Psoas muscle (tissue), 8 donors: ENCODE results near the gene PSIP1. TPM values are rescaled to one million over a fixed set of nuclear protein-coding genes. Genes with fewer than 3 reads are reported as not detected.

Source experiments
- ATAC-seq, 4 donors: fragments of 200-7000 bp; cut with Tn5 transposase; one replicate each; pipeline ENCODE4 v1.9.1; 2020; ENCODE audit warnings: moderate library complexity in 3 of 4, mild to moderate bottlenecking in 2 of 4
- DNase-seq, 2 donors: peaks; one replicate each; pipeline ENCODE4 v3.0.0-alpha.2; 2020
- H3K27ac ChIP-seq: fragments of 200-600 bp; one replicate; pipeline ENCODE4 v1.8.0; 2022
- H3K27me3 ChIP-seq, 3 donors: fragments of 200-600 bp in 1 of 3; one replicate each; pipeline versions ENCODE4 v1.6.1 to v1.8.0; 2013 to 2022; ENCODE audit warnings: low read length in 2 of 3, mild to moderate bottlenecking in 2 of 3, moderate library complexity in 1 of 3; ENCODE audit not compliant: insufficient read depth in 3 of 3
- H3K36me3 ChIP-seq, 2 donors: fragments of 200-600 bp in 1 of 2; one replicate each; pipeline versions ENCODE4 v1.6.1 to v1.8.0; 2013 to 2022; ENCODE audit warnings: low read depth in 1 of 2, mild to moderate bottlenecking in 1 of 2, moderate library complexity in 1 of 2; ENCODE audit not compliant: insufficient read depth in 1 of 2
- H3K4me1 ChIP-seq: fragments of 200-600 bp; one replicate; pipeline ENCODE4 v1.8.0; 2022
- H3K4me3 ChIP-seq: fragments of 200-600 bp; one replicate; pipeline ENCODE4 v1.8.0; 2022; ENCODE audit warnings: mild to moderate bottlenecking
- H3K9me3 ChIP-seq: fragments of 200-600 bp; one replicate; pipeline ENCODE4 v1.8.0; 2022
- WGBS, 3 donors: extraction: QIAGEN DNeasy Blood & Tissue Kit; methylation state at CpG; one replicate each; pipeline versions ENCODE4 v1.1.6 to v1.1.7; 2013; 5-methylcytosine and 5-hydroxymethylcytosine counted together
- intact Hi-C, 2 donors: fragments of 100-400 bp; cut with DNase I; formaldehyde crosslinking; loops; one replicate each; pipeline versions ENCODE4 v1.11.0 to v1.14.2; 2022
- polyA plus RNA-seq, 3 donors: library from polyadenylated mRNA; stranded (reverse); fragments of 200-250 nt; gene quantifications; one replicate each; pipeline ENCODE4 v1.2.3, GENCODE V29; 2013
- total RNA-seq, 4 donors: library from RNA; stranded (reverse); fragmentation: NEBNext Ultra II Directional in 2 of 4; extraction: Animal tissue kit (Norgen Biotek cat#: 25700) in 2 of 4; gene quantifications; one replicate each; pipeline versions ENCODE4 v1.2.1 to v1.2.4, GENCODE V29; 2021 to 2023
- TF ChIP-seq, protein P1 (sequence below): fragments of 200-600 bp; IDR thresholded peaks from one replicate; pipeline ENCODE4 v1.8.0; 2022; ENCODE audit warnings: antibody characterized with exemption
- donor health status: healthy with polysubstance abuse.
- donor health status: DM: no; HTN: no; CAD: no; lungs with moderate emphysema.
- donor health status: Bipolar disorder and iron deficiency.
- donor health status: healthy.
- donor health status: DM: yes; HTN: yes; CAD: no.
- donor health status: DM: no; HTN: no; CAD: no.
- donor health status: DM: no; HTN: no; CAD: no.
- donor health status: DM: yes; HTN: yes; CAD: no.

The PSIP1 gene
- total and polyA plus RNA-seq, 7 donors = 5.3 to 19.2 (median 13.0) TPM

DNA sequence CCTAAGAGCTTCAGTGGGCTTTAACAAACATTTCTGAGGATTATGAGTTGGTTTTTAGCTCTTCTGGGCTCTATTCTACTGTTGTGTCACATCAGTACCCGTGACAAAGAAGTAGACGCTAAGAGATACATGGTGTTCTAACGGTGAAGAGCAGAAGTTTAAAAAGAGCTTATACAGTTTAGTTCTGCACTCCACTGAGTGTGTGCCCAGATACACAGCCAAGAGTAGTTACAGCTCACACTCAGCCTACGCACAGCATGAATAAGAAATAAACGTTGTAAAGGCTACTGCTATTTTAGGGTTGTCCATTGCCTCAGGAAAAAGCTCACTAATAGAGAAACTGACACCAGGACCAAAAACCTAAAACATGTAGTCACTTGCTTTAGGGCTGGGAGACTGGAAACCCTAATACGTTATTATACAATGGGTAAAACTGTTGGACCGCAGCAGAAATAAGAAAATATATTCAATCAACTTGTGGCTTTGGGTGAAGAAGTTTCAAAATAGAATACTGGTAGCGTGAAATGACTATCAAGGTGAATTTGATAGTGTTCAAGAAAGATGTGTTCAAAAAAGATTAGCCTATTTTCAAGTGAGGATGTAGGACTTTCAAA lies 34.7 kb downstream of the PSIP1 start:
- Histone ChIP-seq H3K4me3 (no peak overlapping the region), H3K4me1 (no peaks in the 10 kb centered on the region), H3K36me3 (peaks cover 0 to 42% of the 10 kb centered on the region in 2 donors), H3K27me3 (no peaks in the 10 kb centered on the region), H3K27ac (no peak overlapping the region), H3K9me3 (no peaks in the 10 kb centered on the region)
- ATAC-seq (no peak), DNase-seq (no peak)
- WGBS, 3 donors = 88 to 91% (median 91%) methylated on average over 8 of the region's 8 CpGs
- intact Hi-C loops = no loop called here
- TF ChIP-seq, protein P1, sequence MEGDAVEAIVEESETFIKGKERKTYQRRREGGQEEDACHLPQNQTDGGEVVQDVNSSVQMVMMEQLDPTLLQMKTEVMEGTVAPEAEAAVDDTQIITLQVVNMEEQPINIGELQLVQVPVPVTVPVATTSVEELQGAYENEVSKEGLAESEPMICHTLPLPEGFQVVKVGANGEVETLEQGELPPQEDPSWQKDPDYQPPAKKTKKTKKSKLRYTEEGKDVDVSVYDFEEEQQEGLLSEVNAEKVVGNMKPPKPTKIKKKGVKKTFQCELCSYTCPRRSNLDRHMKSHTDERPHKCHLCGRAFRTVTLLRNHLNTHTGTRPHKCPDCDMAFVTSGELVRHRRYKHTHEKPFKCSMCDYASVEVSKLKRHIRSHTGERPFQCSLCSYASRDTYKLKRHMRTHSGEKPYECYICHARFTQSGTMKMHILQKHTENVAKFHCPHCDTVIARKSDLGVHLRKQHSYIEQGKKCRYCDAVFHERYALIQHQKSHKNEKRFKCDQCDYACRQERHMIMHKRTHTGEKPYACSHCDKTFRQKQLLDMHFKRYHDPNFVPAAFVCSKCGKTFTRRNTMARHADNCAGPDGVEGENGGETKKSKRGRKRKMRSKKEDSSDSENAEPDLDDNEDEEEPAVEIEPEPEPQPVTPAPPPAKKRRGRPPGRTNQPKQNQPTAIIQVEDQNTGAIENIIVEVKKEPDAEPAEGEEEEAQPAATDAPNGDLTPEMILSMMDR = no peak

DNA sequence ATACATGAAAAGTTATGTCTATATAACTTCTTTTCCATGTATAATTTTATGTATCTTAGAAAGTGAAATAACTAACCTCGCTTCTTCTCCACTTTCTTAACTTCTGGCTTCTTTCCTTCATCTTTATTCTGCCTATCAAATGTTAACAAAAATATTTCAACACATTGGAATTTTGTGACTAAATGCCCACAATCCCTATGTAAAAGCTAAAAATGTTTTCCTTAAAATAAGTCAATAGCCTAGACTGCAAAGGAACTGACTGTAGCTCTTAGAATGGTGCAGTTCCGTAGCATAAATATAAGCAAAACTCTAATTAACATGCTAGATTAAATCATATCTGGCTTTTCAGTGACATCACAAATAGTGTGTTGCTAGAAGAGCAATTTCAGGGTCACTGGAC lies 40.9 kb downstream of the PSIP1 start:
- 96 to 97% (median 97%) methylated on average over 2 of the region's 2 CpGs for WGBS, 3 donors
- no peak for DNase-seq

DNA sequence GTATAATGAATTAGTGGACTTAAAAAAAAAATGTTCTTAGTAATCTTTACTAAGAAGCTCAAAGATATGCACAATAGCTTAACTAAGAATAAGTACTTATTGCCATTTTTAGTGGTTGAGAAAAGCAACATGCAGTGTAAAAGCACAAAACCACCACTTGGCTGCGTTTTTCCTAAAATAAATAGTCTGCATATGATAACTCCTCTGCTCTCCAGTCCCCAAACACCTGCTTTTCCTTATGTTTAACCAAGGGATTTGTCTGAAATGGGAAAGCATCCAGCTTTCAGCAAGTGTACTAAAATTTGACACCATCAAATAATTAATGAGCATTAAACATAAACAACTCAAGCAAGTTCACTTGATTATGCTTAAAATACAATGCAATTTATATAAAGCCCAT lies 41.4 kb downstream of the PSIP1 start:
- H3K36me3 ChIP-seq = peaks cover 0 to 78% of the 10 kb centered on the region in 2 donors
- no peaks in the 10 kb centered on the region for H3K4me1 ChIP-seq
- ATAC-seq (no peak), DNase-seq (no peak)
- no peak overlapping the region for H3K27ac ChIP-seq
- TF ChIP-seq, protein P1 = no peak
- WGBS, 3 donors = 79 to 84% (median 83%) methylated on average over 1 of the region's 1 CpG
- no peaks in the 10 kb centered on the region for H3K9me3 ChIP-seq
- intact Hi-C loops = loop anchor here in 1 of 2 donors (5.0 kb wide), 1 partner anchor 37 kb away; no protein-coding TSS in a partner anchor
- H3K27me3 ChIP-seq = no peaks in the 10 kb centered on the region
- no peak overlapping the region for H3K4me3 ChIP-seq

More for the DNA sequence above, 40.9 kb downstream of the PSIP1 start:
- H3K36me3 ChIP-seq = peaks cover 0 to 74% of the 10 kb centered on the region in 2 donors
- intact Hi-C loops = loop anchor here in 1 of 2 donors (5.0 kb wide), 1 partner anchor 38 kb away; no protein-coding TSS in a partner anchor
- H3K27ac ChIP-seq = no peak overlapping the region
- no peaks in the 10 kb centered on the region for H3K9me3 ChIP-seq
- ATAC-seq = no peak
- no peaks in the 10 kb centered on the region for H3K27me3 ChIP-seq
- H3K4me1 ChIP-seq = no peaks in the 10 kb centered on the region
- TF ChIP-seq, protein P1 = no peak
- H3K4me3 ChIP-seq = no peak overlapping the region

GRCh38 chr9:15468145-15468544 lies 42.6 kb downstream of the PSIP1 start:
- Histone ChIP-seq H3K4me3 (no peak overlapping the region), H3K9me3 (no peaks in the 10 kb centered on the region), H3K36me3 (peaks cover 0 to 76% of the 10 kb centered on the region in 2 donors), H3K27ac (no peak overlapping the region), H3K27me3 (no peaks in the 10 kb centered on the region), H3K4me1 (no peaks in the 10 kb centered on the region)
- WGBS, 3 donors = 84 to 91% (median 86%) methylated on average over 3 of the region's 3 CpGs
- no peak for DNase-seq
- ATAC-seq = no peak
- TF ChIP-seq, protein P1 = no peak
- intact Hi-C loops = loop anchor here in 1 of 2 donors (5.0 kb wide), 1 partner anchor 36 kb away; no protein-coding TSS in a partner anchor
